HepG2 (cell line): ENCODE data around the gene MOGAT3. TPM values are rescaled to one million over a fixed set of nuclear protein-coding genes. Genes with fewer than 3 reads are reported as not detected.

ENCODE experiments used
- ARID4A ChIP-seq: sonication (generic); formaldehyde crosslinking; IDR thresholded peaks from 2 replicates; pipeline ENCODE4 v1.5.0; 2020; ENCODE audit warnings: mild to moderate bottlenecking, missing genetic modification reagents, borderline replicate concordance
- BCLAF1 ChIP-seq: fragments of 450-650 bp; IDR thresholded peaks from 2 replicates; pipeline ENCODE4 v1.6.1; 2017; ENCODE audit warnings: mild to moderate bottlenecking
- CBX1 ChIP-seq: IDR thresholded peaks from one replicate; pipeline ENCODE4 v1.6.1; 2016; ENCODE audit warnings: antibody characterized with exemption, low read depth
- CSRNP2 ChIP-seq: sonication (generic); formaldehyde crosslinking; conservative IDR thresholded peaks from 2 replicates; pipeline ENCODE4 v1.8.0; 2022; ENCODE audit warnings: low read depth, missing genetic modification reagents
- FUBP1 ChIP-seq: sonication (generic); formaldehyde crosslinking; IDR thresholded peaks from 2 replicates; pipeline ENCODE4 v1.5.1; 2020; ENCODE audit warnings: missing genetic modification reagents, mild to moderate bottlenecking, borderline replicate concordance
- HNRNPLL ChIP-seq: fragments of 200-400 bp; formaldehyde crosslinking; IDR thresholded peaks from 2 replicates; pipeline ENCODE4 v1.6.1; 2017; ENCODE audit warnings: mild to moderate bottlenecking, low read depth, low read length; ENCODE audit not compliant: poor library complexity, severe bottlenecking
- IKZF4 ChIP-seq: sonication (generic); formaldehyde crosslinking; IDR thresholded peaks from 2 replicates; pipeline ENCODE4 v1.5.1; 2020; ENCODE audit warnings: borderline replicate concordance, mild to moderate bottlenecking, low read depth, missing genetic modification reagents; ENCODE audit errors: not compliant biosample characterization
- MBD4 ChIP-seq: IDR thresholded peaks from 2 replicates; pipeline ENCODE4 v1.6.1; 2012; ENCODE audit warnings: low read length, inconsistent platforms, borderline replicate concordance
- NAIF1 ChIP-seq: sonication (generic); formaldehyde crosslinking; IDR thresholded peaks from 2 replicates; pipeline ENCODE4 v1.5.0; 2020; ENCODE audit warnings: mild to moderate bottlenecking, missing genetic modification reagents, borderline replicate concordance
- NCOA1 ChIP-seq: sonication (generic); formaldehyde crosslinking; IDR thresholded peaks from 2 replicates; pipeline ENCODE4 v1.9.0; 2021; ENCODE audit warnings: missing genetic modification reagents
- NCOA2 ChIP-seq: sonication (generic); formaldehyde crosslinking; IDR thresholded peaks from 2 replicates; pipeline ENCODE4 v1.8.0; 2022; ENCODE audit warnings: inconsistent platforms
- SRY ChIP-seq: sonication (generic); formaldehyde crosslinking; IDR thresholded peaks from 2 replicates; pipeline ENCODE4 v1.8.0; 2022; ENCODE audit warnings: mild to moderate bottlenecking, missing genetic modification reagents
- ZNF276 ChIP-seq: sonication (generic); formaldehyde crosslinking; IDR thresholded peaks from 2 replicates; pipeline ENCODE4 v1.4.0; 2020; ENCODE audit warnings: mild to moderate bottlenecking, low read depth, missing genetic modification reagents
- ZNF317 ChIP-seq: sonication (generic); formaldehyde crosslinking; IDR thresholded peaks from 2 replicates; pipeline ENCODE4 v1.5.0; 2020; ENCODE audit warnings: mild to moderate bottlenecking, missing genetic modification reagents
- polyA plus RNA-seq, 8 experiments: library from polyadenylated mRNA; depleted of rRNA in 3 of 8; stranded (reverse) in 7 of 8; unstranded in 1 of 8; fragments of >200 nt; fragmentation: Illumina TruSeq in 4 of 8; extraction: Trizol in 4 of 8; gene quantifications; 2 replicates each; pipeline versions ENCODE4 v1.2.1 to v1.2.3, GENCODE V29; 2011 to 2016; ENCODE audit warnings: low read depth in 4 of 8, missing spikeins in 1 of 8, mixed read lengths in 1 of 8; ENCODE audit not compliant: insufficient read depth in 1 of 8
- total RNA-seq, 5 experiments: library from RNA; depleted of rRNA; stranded (reverse); fragments of >200 nt; fragmentation: Illumina TruSeq; extraction: Trizol; gene quantifications; 2 replicates each; pipeline ENCODE4 v1.2.3, GENCODE V29; 2016; ENCODE audit warnings: low read depth in 1 of 5

Gene MOGAT3
- total and polyA plus RNA-seq, 2 of the 13 experiments (the other 11 are each of a cell fraction or from before 2014, with no cell fraction given): 22.5 to 30.5 TPM

GRCh38 chr7:101218236-101219125 lies 17.6 kb upstream of the MOGAT3 start (continued):
- TF ChIP-seq ZNF276 (CRISPR knock-in tag) (0 out of 2 replicates have a peak, but pooled peaks have one; percentile 15), NAIF1 (CRISPR knock-in tag) (0 out of 2 replicates have a peak, but pooled peaks have one; percentile 21), CSRNP2 (CRISPR knock-in tag) (no peak), MBD4 (no peak), CBX1 (no peak), NCOA2 (CRISPR knock-in tag) (peak; percentile 13; the same call in 1 of the 2 replicates), FUBP1 (0 out of 2 replicates have a peak, but pooled peaks have one; percentile 20), BCLAF1 (no peak), SRY (CRISPR knock-in tag) (no peak), ZNF317 (CRISPR knock-in tag) (no peak), IKZF4 (CRISPR knock-in tag) (no peak), NCOA1 (CRISPR knock-in tag) (no peak), HNRNPLL (no peak), ARID4A (CRISPR knock-in tag) (peak; percentile 23; the same call in 1 of the 2 replicates)
